ENCODE data around the gene RASGEF1C.

RASGEF1C gene

GRCh38 chr5:180130291-180130869 lies 78.6 kb downstream of the RASGEF1C start:
- Histone ChIP-seq H2AFZ (ENCODE audit: low read depth) (no peak overlapping the region), H3K36me3 (ENCODE audit: insufficient read depth) (no peaks in the 10 kb centered on the region), H3K4me3 (IDR thresholded peaks at IDR 0.05; ENCODE audit: insufficient read depth, low read depth, low read length) (no peak overlapping the region), H3K4me1 (ENCODE audit: low read depth, poor library complexity, severe bottlenecking) (no peaks in the 10 kb centered on the region), H3K79me2 (ENCODE audit: insufficient read depth, low read depth) (no peaks in the 10 kb centered on the region), H3K27ac (no peak overlapping the region), H3K27me3 (ENCODE audit: insufficient read depth, low read depth) (no peaks in the 10 kb centered on the region), H4K20me1 (ENCODE audit: insufficient read depth) (no peaks in the 10 kb centered on the region), H3K4me2 (no peak overlapping the region), H3K9ac (no peak overlapping the region)
- no peak for TF ChIP-seq CTCF (conservative IDR thresholded peaks at IDR 0.05; ENCODE audit: low read depth, low read length)

- Histone ChIP-seq H3K79me2 (ENCODE audit: insufficient read depth, low read depth) (no peaks in the 10 kb centered on the region), H3K4me3 (IDR thresholded peaks at IDR 0.05; ENCODE audit: insufficient read depth, low read depth, low read length) (no peak overlapping the region), H3K27ac (no peak overlapping the region), H3K4me1 (ENCODE audit: low read depth, poor library complexity, severe bottlenecking) (no peaks in the 10 kb centered on the region), H3K4me2 (no peak overlapping the region), H3K9ac (no peak overlapping the region), H3K27me3 (ENCODE audit: insufficient read depth, low read depth) (no peaks in the 10 kb centered on the region), H4K20me1 (ENCODE audit: insufficient read depth) (no peaks in the 10 kb centered on the region), H3K36me3 (ENCODE audit: insufficient read depth) (no peaks in the 10 kb centered on the region), H2AFZ (ENCODE audit: low read depth) (no peak overlapping the region)
- no peak for TF ChIP-seq CTCF (conservative IDR thresholded peaks at IDR 0.05; ENCODE audit: low read depth, low read length)
These were observed 79.5 kb downstream of the RASGEF1C start for GRCh38 chr5:180129291-180130190.

- Histone ChIP-seq H4K20me1 (ENCODE audit: insufficient read depth) (no peaks in the 10 kb centered on the region), H3K27me3 (ENCODE audit: insufficient read depth, low read depth) (no peaks in the 10 kb centered on the region), H2AFZ (ENCODE audit: low read depth) (no peak overlapping the region), H3K79me2 (ENCODE audit: insufficient read depth, low read depth) (no peaks in the 10 kb centered on the region), H3K27ac (no peak overlapping the region), H3K4me2 (no peak overlapping the region), H3K36me3 (ENCODE audit: insufficient read depth) (no peaks in the 10 kb centered on the region), H3K4me3 (IDR thresholded peaks at IDR 0.05; ENCODE audit: insufficient read depth, low read depth, low read length) (no peak overlapping the region), H3K4me1 (ENCODE audit: low read depth, poor library complexity, severe bottlenecking) (no peaks in the 10 kb centered on the region), H3K9ac (no peak overlapping the region)
- no peak for TF ChIP-seq CTCF (conservative IDR thresholded peaks at IDR 0.05; ENCODE audit: low read depth, low read length)
These were observed 80.2 kb downstream of the RASGEF1C start for GRCh38 chr5:180128671-180129261.

GRCh38 chr5:180127682-180128670 lies 81.0 kb downstream of the RASGEF1C start:
- Histone ChIP-seq H3K36me3 (ENCODE audit: insufficient read depth) (no peaks in the 10 kb centered on the region), H3K4me2 (no peak overlapping the region), H3K9ac (no peak overlapping the region), H3K4me3 (IDR thresholded peaks at IDR 0.05; ENCODE audit: insufficient read depth, low read depth, low read length) (no peak overlapping the region), H3K27me3 (ENCODE audit: insufficient read depth, low read depth) (no peaks in the 10 kb centered on the region), H3K4me1 (ENCODE audit: low read depth, poor library complexity, severe bottlenecking) (no peaks in the 10 kb centered on the region), H4K20me1 (ENCODE audit: insufficient read depth) (no peaks in the 10 kb centered on the region), H3K79me2 (ENCODE audit: insufficient read depth, low read depth) (no peaks in the 10 kb centered on the region), H2AFZ (ENCODE audit: low read depth) (no peak overlapping the region), H3K27ac (no peak overlapping the region)
- TF ChIP-seq CTCF (conservative IDR thresholded peaks at IDR 0.05; ENCODE audit: low read depth, low read length): no peak

All from KMS-11 (cell line).